Esophagus muscularis mucosa (tissue), 4 donors: ENCODE measurements around the gene NINJ2. TPM values are rescaled to one million over a fixed set of nuclear protein-coding genes. Genes with fewer than 3 reads are reported as not detected.
A peak's percentile ranks its signal among the peaks of the same experiment; 100 is the strongest.
"Not testable (repeated sequence)": the region's sequence is repeated elsewhere in the genome, so short reads cannot be mapped to it uniquely, and the experiment has no call there.

Experiments
- DNase-seq: peaks from one replicate; pipeline ENCODE4 v3.0.0-alpha.2; 2017; ENCODE audit errors: extremely low spot score
- H3K27ac ChIP-seq, 4 donors: fragments of 200-600 bp; sonication (generic); replicated peaks in 1 of 4; 1 replicate in 3 of 4; 2 replicates in 1 of 4; pipeline ENCODE4 v1.5.1; 2016 to 2019; ENCODE audit warnings: mild to moderate bottlenecking in 1 of 4
- H3K27me3 ChIP-seq, 4 donors: fragments of 200-600 bp; sonication (generic); one replicate each; pipeline versions ENCODE4 v1.5.1 to v1.6.0; 2016 to 2019
- H3K36me3 ChIP-seq, 4 donors: fragments of 200-600 bp; sonication (generic); one replicate each; pipeline ENCODE4 v1.5.1; 2016 to 2019
- H3K4me1 ChIP-seq, 4 donors: fragments of 200-600 bp; sonication (generic); one replicate each; pipeline ENCODE4 v1.5.1; 2016 to 2019
- H3K4me3 ChIP-seq, 4 donors: fragments of 200-600 bp; sonication (generic); 1 replicate in 2 of 4; 2 replicates in 2 of 4; pipeline ENCODE4 v1.5.1; 2016 to 2019; ENCODE audit warnings: mild to moderate bottlenecking in 4 of 4, moderate library complexity in 1 of 4
- H3K9me3 ChIP-seq, 4 donors: fragments of 200-600 bp; sonication (generic); 1 replicate in 3 of 4; 2 replicates in 1 of 4; pipeline ENCODE4 v1.5.1; 2016 to 2019
- EP300 ChIP-seq: sonication (generic); formaldehyde crosslinking; IDR thresholded peaks from one replicate; pipeline ENCODE4 v1.6.1; 2017; ENCODE audit warnings: antibody characterized with exemption
- POLR2A ChIP-seq: fragments of 450-650 bp; IDR thresholded peaks from one replicate; pipeline ENCODE4 v1.6.1; 2017; ENCODE audit warnings: antibody characterized with exemption, moderate library complexity, mild to moderate bottlenecking, low read depth
- POLR2AphosphoS5 ChIP-seq, 2 donors: sonication (generic); formaldehyde crosslinking; IDR thresholded peaks; one replicate each; pipeline ENCODE4 v1.6.1; 2017; ENCODE audit warnings: antibody characterized with exemption in 2 of 2
- WGBS: methylation state at CpG from one replicate; pipeline ENCODE4 v1.1.5; 2018; 5-methylcytosine and 5-hydroxymethylcytosine counted together
- intact Hi-C: fragments of 100-400 bp; cut with DNase I; formaldehyde crosslinking; loops from one replicate; pipeline ENCODE4 v1.15.1; 2023
- total RNA-seq, 4 donors: library from RNA; depleted of rRNA; stranded (reverse); fragments of >200 nt; gene quantifications; one replicate each; pipeline versions ENCODE4 v1.1.0 to v1.2.1, GENCODE V29; 2016
- TF ChIP-seq, protein P1 (sequence below), 3 experiments: fragments of 200-600 bp in 2 of 3; fragments of 450-650 bp in 1 of 3; sonication (generic) in 2 of 3; IDR thresholded peaks; one replicate each; pipeline ENCODE4 v1.5.1; 2017 to 2019; ENCODE audit warnings: antibody characterized with exemption in 3 of 3, mild to moderate bottlenecking in 2 of 3, moderate library complexity in 1 of 3

NINJ2 gene
- total RNA-seq, 4 donors from 2014 or later: 2.9 to 11.1 (median 7.1) TPM

DNA sequence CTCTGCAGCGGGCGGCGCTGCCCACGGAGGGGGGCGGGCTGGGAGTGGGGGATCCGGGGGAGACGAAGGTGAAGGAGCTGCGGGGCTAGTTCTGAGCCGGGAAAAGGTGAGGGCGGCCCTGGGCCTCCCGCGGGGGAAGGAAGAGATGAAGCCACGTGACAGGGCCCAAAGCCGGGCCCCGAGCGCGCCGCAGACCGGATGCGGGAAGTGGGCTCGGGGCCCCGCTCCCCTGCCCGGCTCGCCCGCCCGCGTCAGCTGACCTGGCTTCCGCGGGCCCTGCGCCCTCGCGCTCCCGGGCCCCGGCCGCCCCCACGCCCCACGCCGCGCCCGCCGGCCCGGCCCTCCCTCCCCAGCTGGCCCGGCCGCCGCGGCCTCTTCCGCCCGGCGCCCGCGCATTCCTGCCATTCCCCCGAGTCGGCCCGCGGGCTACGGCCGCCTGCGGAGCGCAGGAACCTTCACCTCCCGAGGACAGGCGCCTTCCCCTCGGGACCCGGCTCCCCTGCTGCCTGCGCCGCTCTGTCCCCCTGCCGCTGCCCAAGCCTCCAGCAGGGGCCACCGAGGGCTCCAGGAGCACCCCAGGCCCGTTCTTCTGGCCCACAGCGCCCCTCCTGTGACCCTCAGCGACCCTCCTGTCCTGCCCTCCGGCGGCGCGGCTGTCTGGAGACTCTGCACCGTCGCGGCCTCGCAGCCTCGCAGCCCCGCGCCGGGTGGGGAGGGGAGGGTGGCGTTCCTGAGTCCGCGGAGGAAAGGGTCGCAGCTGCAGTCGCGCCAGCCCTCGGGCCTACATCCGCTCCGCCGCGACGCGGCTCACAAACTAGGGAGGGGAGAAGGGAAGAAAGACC lies 20.4 kb downstream of the NINJ2 start:
- H3K4me1 ChIP-seq: peaks cover 44 to 55% (median 51%) of the 10 kb centered on the region in 4 donors
- H3K4me3 ChIP-seq: peak overlapping the region; percentile 71 to 79 (median 75)
- intact Hi-C loops: loop anchor here (10.0 kb wide), 2 partner anchors 172 to 952 kb away; partner anchors contain the start of gene FBXL14
- WGBS: 1% methylated on average over 49 of the region's 95 CpGs
- DNase-seq: no peak
- H3K27ac ChIP-seq: peak overlapping the region; percentile 96 to 98 (median 97)
- H3K9me3 ChIP-seq: no peaks in the 10 kb centered on the region
- TF ChIP-seq POLR2A (no peak), POLR2AphosphoS5 (IDR thresholded peaks at IDR 0.05) (peak; percentile 51 to 67)
- TF ChIP-seq, protein P1, sequence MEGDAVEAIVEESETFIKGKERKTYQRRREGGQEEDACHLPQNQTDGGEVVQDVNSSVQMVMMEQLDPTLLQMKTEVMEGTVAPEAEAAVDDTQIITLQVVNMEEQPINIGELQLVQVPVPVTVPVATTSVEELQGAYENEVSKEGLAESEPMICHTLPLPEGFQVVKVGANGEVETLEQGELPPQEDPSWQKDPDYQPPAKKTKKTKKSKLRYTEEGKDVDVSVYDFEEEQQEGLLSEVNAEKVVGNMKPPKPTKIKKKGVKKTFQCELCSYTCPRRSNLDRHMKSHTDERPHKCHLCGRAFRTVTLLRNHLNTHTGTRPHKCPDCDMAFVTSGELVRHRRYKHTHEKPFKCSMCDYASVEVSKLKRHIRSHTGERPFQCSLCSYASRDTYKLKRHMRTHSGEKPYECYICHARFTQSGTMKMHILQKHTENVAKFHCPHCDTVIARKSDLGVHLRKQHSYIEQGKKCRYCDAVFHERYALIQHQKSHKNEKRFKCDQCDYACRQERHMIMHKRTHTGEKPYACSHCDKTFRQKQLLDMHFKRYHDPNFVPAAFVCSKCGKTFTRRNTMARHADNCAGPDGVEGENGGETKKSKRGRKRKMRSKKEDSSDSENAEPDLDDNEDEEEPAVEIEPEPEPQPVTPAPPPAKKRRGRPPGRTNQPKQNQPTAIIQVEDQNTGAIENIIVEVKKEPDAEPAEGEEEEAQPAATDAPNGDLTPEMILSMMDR (IDR thresholded peaks at IDR 0.05): peak in 2 of 3 experiments; percentile 35 to 42
- no peaks in the 10 kb centered on the region for H3K36me3 ChIP-seq
- no peaks in the 10 kb centered on the region for H3K27me3 ChIP-seq

DNA sequence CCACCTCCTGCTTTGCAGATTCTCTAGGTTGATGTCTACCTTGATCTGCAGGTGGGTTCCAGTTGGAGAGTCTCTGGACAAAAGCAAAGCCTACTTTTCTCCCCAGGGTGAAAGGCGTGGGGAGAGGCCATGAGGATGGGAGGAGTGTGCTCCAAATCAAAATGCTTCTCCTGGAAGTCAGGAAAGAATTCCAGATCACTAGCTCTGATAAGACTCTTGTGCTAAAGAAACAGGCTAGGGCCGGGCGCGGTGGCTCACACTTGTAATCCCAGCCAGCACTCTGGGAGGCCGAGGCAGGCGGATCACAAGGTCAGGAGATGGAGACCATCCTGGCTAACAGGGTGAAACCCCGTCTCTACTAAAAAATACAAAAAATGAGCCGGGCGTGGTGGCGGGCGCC lies 21.9 kb downstream of the NINJ2 start:
- not testable (repeated sequence) for DNase-seq, H3K27me3 ChIP-seq, H3K36me3 ChIP-seq, H3K4me3 ChIP-seq, H3K9me3 ChIP-seq
- peaks cover 32 to 40% (median 37%) of the 10 kb centered on the region in 4 donors for H3K4me1 ChIP-seq
- 95% methylated on average over 11 of the region's 11 CpGs for WGBS
- peak overlapping the region in 1 of 4 donors; percentile 32 for H3K27ac ChIP-seq
- intact Hi-C loops: loop anchor here (10.0 kb wide), 2 partner anchors 173 to 953 kb away; partner anchors contain the start of gene FBXL14

GRCh38 chr12:640773-641172 lies 22.5 kb downstream of the NINJ2 start:
- no peaks in the 10 kb centered on the region for H3K27me3 ChIP-seq
- no peak overlapping the region for H3K4me3 ChIP-seq
- H3K27ac ChIP-seq: peak overlapping the region in 2 of 4 donors; percentile 3 to 32
- peaks cover 27 to 35% (median 31%) of the 10 kb centered on the region in 4 donors for H3K4me1 ChIP-seq
- H3K9me3 ChIP-seq: no peaks in the 10 kb centered on the region
- intact Hi-C loops: loop anchor here (10.0 kb wide), 2 partner anchors 174 to 954 kb away; partner anchors contain the start of gene FBXL14
- TF ChIP-seq POLR2A (no peak), EP300 (no peak), POLR2AphosphoS5 (IDR thresholded peaks at IDR 0.05) (no peak)
- TF ChIP-seq, protein P1 (IDR thresholded peaks at IDR 0.05): no peak
- 93% methylated on average over 3 of the region's 3 CpGs for WGBS
- no peaks in the 10 kb centered on the region for H3K36me3 ChIP-seq
- no peak for DNase-seq

DNA sequence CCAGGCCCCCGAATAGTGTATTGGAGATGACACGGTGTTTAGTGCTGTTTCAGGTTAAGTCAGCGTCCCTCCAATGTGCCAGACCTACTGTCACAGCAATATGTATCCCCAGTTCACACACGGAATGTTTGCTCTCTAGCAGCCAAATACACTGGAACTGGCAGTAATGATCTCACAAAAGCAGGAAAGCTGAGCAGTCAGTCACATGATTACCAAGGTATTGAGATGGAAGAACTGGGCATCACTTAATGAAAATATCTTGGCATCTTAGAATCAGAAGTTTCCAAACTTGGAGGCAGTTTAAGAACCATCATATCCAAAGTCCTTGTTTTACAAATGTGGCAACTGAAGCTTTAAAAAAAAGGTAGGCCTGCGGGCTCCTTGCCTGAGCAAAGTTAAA lies 23.3 kb downstream of the NINJ2 start:
- DNase-seq: no peak
- intact Hi-C loops: loop anchor here (10.0 kb wide), 2 partner anchors 175 to 955 kb away; partner anchors contain the start of gene FBXL14
- H3K27me3 ChIP-seq: no peaks in the 10 kb centered on the region
- WGBS: 90% methylated on average over 5 of the region's 5 CpGs
- no peaks in the 10 kb centered on the region for H3K9me3 ChIP-seq
- peak overlapping the region in 1 of 4 donors; percentile 3 for H3K27ac ChIP-seq
- H3K4me1 ChIP-seq: peaks cover 19 to 27% (median 23%) of the 10 kb centered on the region in 4 donors
- TF ChIP-seq EP300: no peak
- TF ChIP-seq, protein P1 (IDR thresholded peaks at IDR 0.05): no peak
- TF ChIP-seq POLR2A: no peak
- TF ChIP-seq POLR2AphosphoS5 (IDR thresholded peaks at IDR 0.05): no peak
- H3K4me3 ChIP-seq: no peak overlapping the region
- H3K36me3 ChIP-seq: no peaks in the 10 kb centered on the region

DNA sequence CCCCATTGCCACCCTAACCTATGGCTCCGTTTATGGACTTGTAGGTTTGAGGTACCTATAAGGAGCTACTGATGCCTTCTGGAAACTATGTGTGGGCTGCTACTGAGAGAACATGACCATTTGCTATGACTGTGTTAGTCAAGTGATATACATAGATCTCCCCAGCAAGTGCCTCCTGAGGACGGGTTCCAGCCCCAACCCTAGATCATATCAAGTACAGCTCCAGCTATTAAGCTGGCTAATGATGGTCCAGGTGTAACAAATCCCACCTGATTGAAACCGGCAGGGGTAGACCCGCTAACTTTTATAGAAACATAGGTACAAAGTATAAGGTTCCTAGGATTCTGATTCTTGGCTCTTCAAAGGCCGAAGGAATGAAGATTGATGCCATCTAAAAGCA lies 23.7 kb downstream of the NINJ2 start:
- no peaks in the 10 kb centered on the region for H3K36me3 ChIP-seq
- intact Hi-C loops: no loop called here
- H3K27me3 ChIP-seq: no peaks in the 10 kb centered on the region
- H3K4me1 ChIP-seq: peaks cover 15 to 23% (median 19%) of the 10 kb centered on the region in 4 donors
- DNase-seq: no peak
- no peaks in the 10 kb centered on the region for H3K9me3 ChIP-seq
- H3K27ac ChIP-seq: peak overlapping the region in 1 of 4 donors; percentile 4
- 80% methylated on average over 5 of the region's 5 CpGs for WGBS
- no peak overlapping the region for H3K4me3 ChIP-seq
- TF ChIP-seq EP300 (no peak), POLR2A (no peak), POLR2AphosphoS5 (IDR thresholded peaks at IDR 0.05) (no peak)
- TF ChIP-seq, protein P1 (IDR thresholded peaks at IDR 0.05): no peak
